Fibroblast of pulmonary artery (primary cell): ENCODE measurements around the gene TXNDC12.
"Not testable (repeated sequence)": the region's sequence is repeated elsewhere in the genome, so short reads cannot be mapped to it uniquely, and the experiment has no call there.

Experiments used
- DNase-seq: peaks from one replicate; pipeline ENCODE4 v3.0.0-alpha.2; 2010; ENCODE audit warnings: low read depth
- H3K4me3 ChIP-seq: replicated peaks from 2 replicates; pipeline ENCODE4 v1.5.1; 2011; ENCODE audit warnings: low read depth, mild to moderate bottlenecking, control low read depth, low read length, moderate library complexity
- TF ChIP-seq, protein P1 (sequence below): IDR thresholded peaks from 2 replicates; pipeline ENCODE4 v1.5.1; 2011; ENCODE audit warnings: mild to moderate bottlenecking, control low read depth, low read length, inconsistent platforms; ENCODE audit errors: missing control alignments

TXNDC12 gene

DNA sequence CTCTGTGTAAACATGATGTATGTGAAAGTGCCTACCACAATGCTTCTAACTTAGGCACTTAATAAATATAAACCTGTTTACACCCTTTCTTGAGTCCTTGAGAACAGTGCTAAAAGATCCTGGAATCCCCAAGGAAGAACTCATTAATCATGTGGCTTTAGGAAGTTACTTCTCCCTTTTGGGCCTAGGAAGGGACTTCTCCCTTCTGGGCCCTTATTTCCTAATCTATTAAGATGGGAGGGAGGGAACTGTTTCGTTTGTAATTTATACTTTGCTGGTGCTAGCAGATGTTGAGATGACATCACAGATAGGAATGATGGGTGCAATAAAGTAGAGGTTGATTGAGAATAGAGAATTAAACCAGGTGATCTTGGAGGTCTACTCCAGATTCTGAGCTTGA, 2.3 kb upstream of the TXNDC12 start:
- DNase-seq, result no peak
- TF ChIP-seq, protein P1, sequence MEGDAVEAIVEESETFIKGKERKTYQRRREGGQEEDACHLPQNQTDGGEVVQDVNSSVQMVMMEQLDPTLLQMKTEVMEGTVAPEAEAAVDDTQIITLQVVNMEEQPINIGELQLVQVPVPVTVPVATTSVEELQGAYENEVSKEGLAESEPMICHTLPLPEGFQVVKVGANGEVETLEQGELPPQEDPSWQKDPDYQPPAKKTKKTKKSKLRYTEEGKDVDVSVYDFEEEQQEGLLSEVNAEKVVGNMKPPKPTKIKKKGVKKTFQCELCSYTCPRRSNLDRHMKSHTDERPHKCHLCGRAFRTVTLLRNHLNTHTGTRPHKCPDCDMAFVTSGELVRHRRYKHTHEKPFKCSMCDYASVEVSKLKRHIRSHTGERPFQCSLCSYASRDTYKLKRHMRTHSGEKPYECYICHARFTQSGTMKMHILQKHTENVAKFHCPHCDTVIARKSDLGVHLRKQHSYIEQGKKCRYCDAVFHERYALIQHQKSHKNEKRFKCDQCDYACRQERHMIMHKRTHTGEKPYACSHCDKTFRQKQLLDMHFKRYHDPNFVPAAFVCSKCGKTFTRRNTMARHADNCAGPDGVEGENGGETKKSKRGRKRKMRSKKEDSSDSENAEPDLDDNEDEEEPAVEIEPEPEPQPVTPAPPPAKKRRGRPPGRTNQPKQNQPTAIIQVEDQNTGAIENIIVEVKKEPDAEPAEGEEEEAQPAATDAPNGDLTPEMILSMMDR, result no peak
- H3K4me3 ChIP-seq, result peak overlapping the region; percentile 69

GRCh38 chr1:52056937-52057231, 1.9 kb upstream of the TXNDC12 start:
- DNase-seq, result peak; percentile 73
- TF ChIP-seq, protein P1, result no peak
- peak overlapping the region; percentile 69 for H3K4me3 ChIP-seq

DNA sequence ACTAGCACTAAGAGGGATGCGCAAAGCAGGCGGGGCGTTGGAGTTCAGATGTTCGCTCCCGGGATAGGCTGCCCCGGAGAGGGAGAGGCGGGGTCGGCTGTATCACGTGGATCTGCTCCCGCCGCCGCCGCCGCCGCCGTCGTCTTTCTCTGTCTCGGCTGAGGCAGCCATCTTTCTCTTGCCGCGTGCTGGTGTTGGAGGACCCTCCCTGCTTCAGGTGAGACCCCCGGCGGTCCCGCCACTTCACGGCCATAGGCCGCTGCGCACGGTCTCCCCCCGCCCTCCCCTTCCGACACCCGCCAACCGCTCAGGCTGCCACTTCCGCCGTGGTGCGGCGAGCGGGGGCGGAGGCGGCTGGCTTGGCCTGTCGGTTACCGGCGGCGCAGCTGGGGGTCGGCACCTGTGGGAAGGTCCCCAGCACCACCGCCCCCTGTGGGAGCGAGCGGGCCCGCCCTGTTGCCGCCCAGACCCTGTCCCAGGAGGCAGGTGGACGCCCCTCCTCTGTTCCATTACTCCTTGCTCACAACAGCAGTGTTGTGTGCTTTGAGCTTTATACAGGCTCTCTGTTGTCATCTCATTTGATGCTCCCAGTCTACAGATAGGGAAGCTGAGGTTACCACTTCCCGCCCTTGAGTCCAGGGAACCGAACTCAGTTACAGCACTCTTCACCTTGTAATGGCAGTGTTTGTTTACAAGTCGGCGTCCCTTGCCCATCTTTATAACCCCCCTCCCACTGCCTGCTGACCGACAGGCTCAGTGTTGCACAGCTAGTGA, 1.4 kb upstream of the TXNDC12 start, which contains the start of gene BTF3L4:
TSS of gene BTF3L4 (plus strand) at position 133 of the 774 bp plus-strand sequence. CDS start 3,553 bp downstream, outside the sequence.
- TF ChIP-seq, protein P1, result no peak

GRCh38 chr1:52055866-52056162, 823 bp upstream of the TXNDC12 start:
- TF ChIP-seq, protein P1, result no peak
- H3K4me3 ChIP-seq, result peak overlapping the region; percentile 69
- no peak for DNase-seq

More for the DNA sequence above, 1.4 kb upstream of the TXNDC12 start, which contains the start of gene BTF3L4:
- H3K4me3 ChIP-seq, result peak within 1 kb of the TSS; percentile 69
- DNase-seq, result peak; percentile 92

- no peak for DNase-seq
- TF ChIP-seq, protein P1, result no peak
- H3K4me3 ChIP-seq, result peak overlapping the region; percentile 69
These were observed 410 bp downstream of the TXNDC12 start for GRCh38 chr1:52054496-52055065.

GRCh38 chr1:52053862-52054261, 1.1 kb downstream of the TXNDC12 start:
- TF ChIP-seq, protein P1, result no peak
- H3K4me3 ChIP-seq, result peak overlapping the region; percentile 69
- no peak for DNase-seq

DNA sequence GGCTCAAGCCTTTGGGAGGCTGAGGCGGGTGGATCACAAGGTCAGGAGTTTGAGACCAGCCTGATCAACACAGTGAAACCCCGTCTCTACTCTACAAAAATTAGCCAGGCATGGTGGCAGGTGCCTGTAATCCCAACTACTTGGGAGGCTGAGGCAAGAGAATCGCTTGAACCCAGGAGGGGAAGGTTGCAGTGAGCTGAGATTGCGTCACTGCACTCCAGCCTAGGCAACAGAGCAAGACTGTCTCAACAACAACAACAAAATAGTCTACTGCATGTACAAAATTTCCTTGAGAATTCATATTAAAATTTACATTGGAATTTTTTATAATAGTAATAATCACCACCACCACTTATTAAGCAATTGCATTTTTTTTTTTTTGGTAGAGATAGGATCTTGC, 5.7 kb downstream of the TXNDC12 start:
- H3K4me3 ChIP-seq, DNase-seq: not testable (repeated sequence)

- DNase-seq, H3K4me3 ChIP-seq: not testable (repeated sequence)
These were observed 9.3 kb downstream of the TXNDC12 start for GRCh38 chr1:52045666-52046195.
